ENCODE data around the gene IL21R.
A peak's percentile ranks its signal among the peaks of the same experiment; 100 is the strongest.
"Not testable (repeated sequence)": the region's sequence is repeated elsewhere in the genome, so short reads cannot be mapped to it uniquely, and the experiment has no call there.

IL21R gene

DNA sequence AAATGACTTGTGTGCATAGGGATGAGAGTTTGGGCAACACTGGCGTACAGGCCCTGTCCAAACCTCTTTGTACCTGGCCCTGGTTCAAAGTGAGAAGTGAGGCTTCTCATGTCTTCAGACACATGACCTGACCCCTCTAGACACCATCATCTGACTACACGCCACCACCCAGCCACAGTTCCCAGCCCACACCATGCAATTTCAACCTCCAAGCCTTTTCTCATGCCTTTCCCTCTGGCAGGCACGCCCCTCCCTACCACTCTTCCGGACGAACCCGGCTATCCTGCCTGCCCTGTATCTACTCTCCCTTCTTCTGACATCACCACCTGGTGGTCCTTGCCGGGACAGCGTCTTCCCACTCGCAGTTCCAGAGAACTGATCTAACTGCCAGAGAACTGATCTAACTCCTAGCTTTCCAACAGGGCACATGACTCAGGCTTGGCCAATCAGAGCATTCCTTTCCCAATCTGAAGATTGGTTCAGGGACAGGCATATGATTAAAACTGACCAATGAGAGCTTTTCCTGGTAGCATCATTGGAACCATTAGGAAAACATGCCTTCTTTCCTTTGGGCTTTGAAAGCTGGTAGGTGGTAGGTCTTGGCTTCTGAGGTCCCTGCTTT is 27.1 kb upstream of the IL21R start:
- peak in 31 of 58 donors; percentile 3 to 51 (median 17) for DNase-seq

DNA sequence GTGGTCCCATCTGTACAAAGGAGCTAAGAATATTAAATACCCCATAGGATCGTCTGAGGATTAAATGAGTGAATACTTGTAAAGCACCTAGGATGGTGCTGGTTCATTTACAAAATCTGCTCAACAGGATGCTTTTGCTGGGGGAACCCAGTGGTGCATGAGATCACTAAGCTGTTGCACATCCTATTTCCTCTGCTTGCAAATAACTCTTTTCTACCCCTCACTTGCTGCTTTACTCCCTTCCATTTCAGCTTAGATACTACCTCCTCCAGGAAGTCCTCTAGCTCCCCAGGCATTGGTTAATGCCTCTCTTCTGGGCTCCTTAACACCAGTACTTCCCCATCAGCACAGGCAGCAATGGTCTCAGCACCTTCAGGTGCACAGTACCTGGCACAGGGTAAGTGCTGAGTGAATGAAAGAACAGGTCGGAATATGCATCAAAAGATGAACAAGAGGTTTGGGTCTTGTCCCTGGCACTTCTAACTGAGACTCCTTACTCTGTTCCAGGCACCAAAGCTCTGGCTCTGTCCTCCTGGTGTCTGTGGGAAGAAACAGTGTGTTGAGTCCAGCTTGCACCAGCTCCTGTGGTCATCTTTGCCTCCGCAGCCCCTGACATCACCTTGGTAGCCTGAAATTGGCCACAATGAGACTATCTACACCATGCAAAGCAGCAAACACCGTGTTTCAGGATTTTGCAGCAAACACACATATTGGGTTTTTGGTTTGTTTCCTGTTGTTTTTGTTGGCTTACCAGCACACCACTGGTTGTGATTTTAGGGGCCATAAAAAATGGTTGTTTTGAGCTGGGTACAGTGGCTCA is 24.1 kb upstream of the IL21R start:
- DNase-seq, result no peak

DNA sequence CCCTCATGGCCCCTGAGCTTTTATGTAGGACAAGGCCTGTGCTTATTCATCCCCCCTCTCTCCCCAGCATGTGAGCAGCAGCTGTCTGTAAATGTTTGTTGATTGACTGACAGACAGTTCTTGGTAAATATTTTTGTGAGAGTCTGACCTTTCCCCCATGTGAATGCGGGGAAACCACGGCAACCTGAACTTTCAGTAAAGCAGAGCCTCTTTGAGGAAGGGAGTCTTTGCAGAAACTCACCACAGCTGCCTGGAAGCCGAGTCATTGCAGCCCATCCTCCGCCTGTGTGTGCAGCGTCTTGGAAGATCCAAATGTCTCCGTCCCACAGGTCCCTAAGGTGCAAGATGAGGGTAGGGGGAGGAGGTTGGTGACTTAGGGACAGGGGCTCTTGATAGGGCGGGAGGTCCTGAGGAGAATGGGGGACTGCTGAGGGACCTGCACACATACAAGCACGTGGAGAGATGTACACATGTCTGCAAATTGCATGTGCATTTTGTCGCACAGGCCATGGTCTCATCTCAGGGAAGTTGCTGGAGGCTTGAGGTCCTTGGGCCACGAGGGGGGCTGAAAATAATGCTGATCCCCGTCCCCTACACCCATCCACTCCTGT is 23.0 kb upstream of the IL21R start:
- peak in 1 of 58 donors; percentile 7 for DNase-seq

DNA sequence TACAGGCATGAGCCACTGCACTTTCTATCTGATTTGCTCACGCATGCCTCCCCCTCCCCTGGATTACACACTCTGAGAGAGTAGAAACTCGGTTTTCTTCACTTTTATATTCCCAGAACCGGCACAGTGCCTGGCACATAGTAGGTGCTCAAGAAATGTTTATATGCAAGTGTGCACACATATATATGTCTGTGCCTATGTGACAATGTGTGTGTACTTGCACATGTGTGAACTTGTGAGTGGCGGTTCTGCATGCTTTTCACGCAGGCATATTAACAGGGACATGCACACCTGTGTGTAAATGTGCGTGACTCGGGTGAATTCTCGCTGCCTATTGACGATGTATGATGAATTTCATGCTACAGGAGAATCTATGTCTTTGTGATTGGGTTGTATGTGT is 22.1 kb upstream of the IL21R start:
- no peak for DNase-seq

DNA sequence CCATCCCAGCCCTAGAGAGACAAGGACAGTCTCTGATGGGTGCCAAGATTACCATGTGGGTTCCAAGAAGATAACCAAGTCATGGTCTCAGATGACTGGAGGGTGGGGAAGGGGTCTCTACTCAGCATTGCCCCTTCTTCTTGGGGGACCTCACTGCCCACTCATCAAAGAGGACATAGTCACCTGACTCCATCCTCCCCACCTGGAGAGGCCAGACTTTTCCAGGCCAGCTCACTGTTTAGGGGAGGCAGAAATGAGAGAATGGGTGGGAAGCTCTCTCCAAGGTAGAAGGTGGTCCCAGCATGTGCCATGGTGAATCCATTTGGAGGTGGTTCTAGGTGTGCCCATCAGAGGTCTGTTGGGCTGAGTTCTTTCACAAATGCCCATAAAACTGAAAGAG is 20.7 kb upstream of the IL21R start:
- DNase-seq, result no peak

DNA sequence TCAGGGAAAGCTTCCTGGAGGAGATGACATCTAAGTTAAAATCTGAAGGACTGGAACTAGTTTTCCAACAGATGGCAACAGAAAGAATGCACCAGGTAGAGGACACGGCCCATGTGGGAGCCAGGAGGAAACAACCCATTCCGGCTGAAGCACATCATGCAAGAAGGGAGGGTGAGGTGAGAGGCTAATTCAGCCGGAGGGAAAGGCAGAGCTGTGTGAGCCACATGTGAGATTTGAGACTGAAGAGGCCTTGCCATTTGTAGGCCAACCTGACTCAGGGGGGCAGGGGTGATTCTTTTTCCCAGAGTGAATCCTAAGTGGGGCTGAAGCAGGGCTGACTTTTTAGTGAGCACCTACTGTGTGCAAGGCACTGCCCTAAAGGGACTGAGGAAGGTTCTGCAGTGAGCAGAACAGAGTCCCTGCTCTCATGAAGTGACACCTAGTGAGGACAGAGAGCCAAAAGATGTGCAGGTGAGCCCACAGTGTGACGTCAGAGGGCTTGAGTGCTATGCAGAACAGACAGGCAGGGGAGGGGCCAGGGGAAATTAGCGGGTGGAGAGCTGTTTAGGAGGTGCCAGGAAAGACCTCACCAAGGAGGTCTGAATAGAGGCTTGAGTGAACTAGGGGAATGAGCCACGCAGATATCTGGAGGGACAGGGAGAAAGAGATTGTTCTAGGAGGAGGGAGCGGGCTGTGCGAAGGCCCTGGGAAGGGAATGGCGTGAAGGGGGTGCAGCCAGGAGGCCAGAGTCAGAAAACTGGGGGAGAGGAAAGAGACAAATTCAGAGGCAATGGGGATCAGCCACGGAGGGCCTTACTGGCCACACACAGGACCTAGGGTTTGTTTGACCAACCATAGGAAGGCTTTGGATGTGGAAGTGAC is 19.8 kb upstream of the IL21R start:
- no peak for DNase-seq

DNA sequence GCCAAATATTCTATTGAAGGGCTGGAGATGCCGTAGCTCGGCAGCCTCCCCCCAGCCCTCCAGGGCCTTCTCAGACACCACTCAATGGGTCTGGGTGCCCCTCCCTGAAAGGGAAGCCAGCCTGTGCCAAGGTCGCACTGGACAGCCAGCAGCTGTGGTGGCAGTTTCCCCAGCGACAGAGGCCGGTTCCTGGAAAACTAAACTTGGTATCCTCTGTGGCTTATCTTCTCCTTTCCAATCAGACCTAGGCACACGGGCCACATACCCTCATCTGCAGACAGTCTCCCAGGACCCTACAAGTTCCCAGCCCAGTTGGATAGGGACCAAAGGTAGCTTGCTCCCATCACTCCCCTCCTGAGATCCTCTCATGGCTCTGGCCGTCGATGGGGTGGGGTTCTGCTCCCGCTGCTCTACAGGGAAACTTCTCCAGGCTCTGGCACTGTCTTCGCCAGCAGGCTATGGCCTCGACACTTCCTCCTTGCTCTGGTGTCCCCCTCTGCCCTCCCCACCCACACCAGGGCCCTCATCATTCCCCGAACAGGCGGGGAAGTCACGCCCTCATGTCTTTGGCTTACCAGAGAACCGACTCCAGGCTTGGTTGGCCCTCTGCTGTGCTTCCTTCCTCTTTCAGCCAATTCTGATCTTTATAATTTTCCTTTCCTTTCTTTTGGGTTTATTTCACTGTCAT is 18.3 kb upstream of the IL21R start:
- peak in 4 of 58 donors; percentile 13 to 33 (median 22) for DNase-seq

DNA sequence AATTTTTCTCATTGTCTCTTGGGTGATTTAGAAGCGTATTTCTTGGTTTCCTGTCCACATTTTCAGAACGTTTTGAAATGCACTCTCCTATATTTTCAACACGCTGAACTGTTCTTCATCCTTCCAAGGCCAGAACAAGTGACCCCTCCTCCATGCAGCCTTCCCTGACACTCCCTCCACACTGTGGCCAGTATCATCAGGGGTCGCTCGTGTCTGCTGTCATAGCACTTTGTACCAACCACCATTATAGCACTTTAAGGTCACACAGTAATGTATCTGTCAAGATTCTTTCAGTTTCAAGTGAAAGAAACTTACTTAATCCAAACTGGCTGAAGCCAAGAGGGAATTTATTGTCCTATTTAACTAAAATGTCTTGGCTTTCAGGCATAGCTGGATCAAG is 17.5 kb upstream of the IL21R start:
- no peak for DNase-seq

DNA sequence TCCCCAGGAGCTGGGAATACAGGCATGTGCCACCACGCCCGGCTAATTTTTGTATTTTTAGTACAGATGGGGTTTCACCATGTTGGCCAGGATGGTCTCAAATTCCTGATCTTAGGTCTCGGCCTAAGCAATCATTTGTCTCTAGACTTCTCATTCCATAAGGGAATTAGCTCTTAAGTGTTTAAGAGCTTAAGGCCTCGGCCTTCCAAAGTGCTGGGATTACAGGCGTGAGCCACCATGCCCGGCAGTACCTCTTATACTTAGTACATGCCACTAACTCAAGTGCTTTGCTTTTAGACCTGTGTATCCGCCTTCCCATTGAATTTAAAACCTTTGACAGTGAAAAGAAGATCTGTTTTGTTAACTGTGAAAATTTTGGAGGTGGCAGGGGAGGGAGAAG is 16.6 kb upstream of the IL21R start:
- no peak for DNase-seq

DNA sequence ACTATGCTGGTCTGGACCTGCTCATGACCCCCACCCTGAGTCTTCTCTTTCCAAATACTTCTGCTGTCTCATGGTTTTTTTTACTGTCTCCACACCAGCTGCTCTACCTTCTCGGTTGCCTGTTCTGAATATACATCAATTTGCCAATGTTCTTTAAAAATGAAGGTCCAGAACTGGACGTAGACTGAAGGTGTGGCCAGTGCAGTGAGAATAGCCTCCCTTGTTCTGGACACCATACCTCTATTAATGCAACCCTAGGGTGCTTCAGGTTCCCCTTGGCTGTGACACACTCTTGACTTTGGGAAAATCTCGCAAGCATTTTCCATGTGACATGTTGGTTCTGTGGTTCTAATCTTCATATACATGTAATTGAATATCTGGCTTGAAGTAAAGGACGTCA is 15.3 kb upstream of the IL21R start:
- DNase-seq, result no peak

DNA sequence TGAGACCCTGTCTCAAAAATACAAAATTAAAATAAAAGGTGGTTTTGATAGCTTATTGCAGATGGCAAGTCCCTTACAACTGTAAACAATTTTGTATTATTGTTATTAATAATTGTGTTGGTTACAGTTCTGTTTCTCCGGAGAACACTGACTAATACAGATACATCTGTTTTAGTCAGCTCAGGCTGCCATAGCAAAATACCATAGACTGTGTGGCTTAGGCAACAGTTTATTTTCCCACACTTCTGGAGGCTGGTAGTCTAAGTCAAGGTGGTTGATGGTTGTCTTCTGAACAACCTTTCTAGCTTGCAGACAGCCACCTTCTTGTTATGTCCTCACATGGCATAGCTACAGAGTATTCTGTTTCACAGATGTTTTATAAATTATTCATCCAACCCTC is 14.2 kb upstream of the IL21R start:
- no peak for DNase-seq

DNA sequence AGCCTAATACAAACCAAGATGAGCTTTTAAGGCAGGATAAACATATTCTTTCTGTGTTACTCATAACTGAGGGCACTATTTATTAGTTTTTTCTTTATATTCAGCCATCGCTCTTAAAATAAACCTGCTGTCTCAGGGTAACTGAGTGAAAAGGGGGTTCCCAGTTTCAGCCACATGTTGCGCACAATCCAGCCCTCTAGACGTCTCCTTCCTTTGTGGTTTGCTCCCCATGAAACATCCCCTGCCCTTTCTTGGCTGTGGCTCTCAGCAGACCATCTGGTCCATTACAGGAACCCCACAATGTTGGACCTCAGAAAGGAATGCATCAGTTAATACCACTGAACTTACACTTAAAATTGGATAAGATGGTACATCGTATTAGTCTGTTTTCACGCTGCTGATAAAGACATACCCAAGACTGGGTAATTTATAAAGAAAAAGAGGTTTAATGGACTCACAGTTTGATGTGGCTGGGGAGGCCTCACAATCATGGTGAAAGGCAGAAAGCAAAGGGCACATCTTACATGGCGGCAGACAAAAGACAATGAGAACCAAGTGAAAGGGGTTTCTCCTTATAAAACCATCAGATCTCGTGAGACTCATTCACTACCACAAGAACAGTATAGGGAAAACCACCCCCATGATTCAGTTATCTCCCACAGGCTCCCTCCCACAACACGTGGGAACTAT is 12.6 kb upstream of the IL21R start:
- no peak for DNase-seq

DNA sequence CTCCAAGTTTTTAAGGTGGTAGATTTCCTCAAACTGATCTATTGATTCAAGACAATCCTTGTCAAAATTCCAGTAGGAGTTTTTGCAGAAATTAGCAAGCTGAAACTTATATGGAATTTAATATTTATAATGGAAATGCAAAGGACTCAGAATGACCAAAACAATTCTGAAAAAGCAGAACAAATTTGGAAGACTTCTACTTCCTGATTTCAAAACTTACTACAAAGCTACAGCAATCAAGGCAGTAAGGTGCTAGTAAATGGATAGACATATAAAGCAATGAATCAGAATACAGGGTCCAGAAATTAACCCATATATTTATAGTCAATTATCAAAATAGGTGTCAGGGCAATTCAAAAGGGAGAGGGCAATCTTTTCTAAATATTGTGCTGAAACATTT is 11.8 kb upstream of the IL21R start:
- DNase-seq, result no peak

DNA sequence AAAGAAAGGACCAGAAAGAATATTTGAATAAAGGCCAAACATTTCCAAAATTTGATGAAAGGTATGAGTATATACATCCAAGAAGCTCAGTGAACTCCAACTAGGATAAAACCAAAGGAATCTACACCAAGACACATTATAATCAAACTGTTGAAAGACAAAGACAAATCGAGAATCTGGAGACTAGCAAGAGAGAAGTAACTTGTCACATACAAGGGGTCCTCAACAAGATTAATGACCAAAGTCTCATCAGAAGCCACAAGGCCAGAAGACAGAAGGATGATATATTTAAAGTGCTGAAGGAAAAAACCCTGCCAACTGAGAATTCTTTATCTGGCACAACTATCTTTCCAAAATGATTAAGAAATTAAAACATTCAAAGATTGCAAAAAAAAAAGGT is 9.3 kb upstream of the IL21R start:
- DNase-seq, result no peak

DNA sequence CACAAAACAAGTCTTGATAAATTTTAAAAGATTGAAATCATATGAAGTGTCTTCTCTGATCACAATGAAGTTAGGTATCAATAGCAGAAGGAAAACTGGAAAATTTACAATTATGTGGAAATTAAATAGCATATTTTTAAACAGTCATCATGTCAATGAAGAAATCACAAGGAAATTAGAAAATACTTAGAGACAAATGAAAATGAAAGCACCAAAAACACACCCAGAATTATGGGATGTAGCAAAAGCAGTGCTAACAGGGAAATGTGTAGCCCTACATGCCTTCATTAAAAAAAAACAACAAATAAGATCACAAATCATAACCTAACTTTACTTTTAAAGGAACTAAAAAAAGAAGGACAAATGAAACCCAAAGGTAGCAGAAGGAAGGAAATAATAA is 7.5 kb upstream of the IL21R start:
- DNase-seq, result no peak

DNA sequence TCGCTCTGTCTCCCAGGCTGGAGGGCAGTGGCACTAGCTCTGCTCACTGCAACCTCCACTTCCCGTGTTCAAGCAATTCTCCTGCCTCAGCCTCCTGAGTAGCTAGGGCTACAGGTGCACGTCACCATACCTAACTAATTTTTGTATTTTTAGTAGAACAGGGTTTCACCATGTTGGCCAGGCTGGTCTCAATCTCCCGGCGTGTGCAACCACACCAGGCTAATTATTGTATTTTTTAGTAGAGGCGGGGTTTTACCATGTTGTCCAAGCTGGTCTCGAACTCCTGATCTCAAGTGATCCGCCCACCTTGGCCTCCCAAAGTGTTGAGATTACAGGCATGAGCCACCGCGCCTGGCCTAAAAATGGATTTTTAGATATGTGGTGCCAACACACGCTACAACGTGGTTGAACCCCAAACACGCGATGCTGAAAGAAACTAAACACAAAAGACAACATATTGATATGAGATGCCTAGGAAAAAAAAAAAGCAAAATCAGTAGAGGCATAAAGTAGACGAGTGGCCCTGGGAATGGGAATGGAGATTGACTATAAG is 3.6 kb upstream of the IL21R start:
- DNase-seq, result not testable (repeated sequence)

DNA sequence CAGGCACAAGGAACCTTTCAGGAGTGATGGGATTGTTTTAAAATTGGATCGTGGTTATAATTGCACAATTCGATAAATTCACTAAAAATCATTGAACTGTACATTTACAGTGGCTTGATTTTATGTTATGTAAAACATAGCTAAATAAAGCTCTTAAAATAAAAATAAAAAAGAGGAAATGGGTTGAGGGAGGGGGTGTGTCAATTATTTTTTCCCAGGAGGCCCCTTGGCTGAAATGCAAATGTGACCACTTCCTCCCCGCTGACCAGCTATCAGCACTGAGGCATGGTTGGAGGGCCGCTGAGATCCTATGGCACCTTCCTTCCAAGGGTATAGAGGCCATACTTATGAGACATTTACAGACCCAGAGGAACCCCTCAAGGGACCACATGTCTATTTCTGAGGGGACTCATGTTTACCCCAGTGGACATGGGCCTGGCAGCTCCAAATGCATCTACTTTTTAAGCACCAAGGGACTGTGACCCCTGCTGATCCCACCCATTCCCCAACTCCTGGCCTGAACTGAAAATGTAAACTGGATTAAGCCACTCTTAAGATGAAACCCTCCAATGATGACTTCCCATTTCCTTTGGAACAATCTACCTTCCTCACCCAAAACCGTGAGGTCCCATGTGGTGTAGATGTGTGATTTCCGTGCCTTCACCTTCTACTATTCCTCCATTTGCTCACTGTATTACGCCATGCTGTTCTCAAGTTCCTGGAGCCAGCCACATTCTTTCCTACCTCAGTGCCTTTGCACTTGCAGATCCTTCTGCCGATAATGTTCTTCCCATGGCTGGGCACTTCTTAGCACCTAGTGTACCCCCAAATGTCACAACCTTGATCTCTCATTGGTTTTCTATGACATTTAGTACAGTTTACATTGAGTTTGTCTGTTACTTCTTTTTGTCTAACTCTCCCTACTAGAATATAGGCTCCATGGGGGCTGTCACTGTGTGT is 2.8 kb upstream of the IL21R start:
- DNase-seq, result no peak

DNA sequence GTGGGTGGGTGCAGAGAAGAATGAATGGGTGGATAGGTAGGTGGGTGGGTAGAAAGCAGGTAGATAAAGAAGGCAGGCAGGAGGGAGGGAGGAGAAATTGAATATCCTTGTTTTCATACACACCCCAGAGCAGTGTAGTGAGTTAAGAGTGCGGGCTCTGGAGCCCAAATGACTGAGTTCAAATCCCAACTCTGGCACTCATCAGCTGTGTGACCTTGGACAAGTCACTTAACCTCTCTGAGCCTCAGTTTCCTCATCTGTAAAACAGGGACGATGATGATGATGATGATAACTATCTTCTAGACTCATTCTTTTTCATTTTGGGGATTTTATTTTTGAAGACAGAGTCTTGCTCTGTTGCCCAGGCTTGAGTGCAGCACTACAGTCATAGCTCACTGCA is 2.0 kb upstream of the IL21R start:
- DNase-seq, result no peak

All from anterior cingulate cortex (tissue), 58 donors.